Mesothelial cell of epicardium (in vitro differentiated cells): ENCODE results near the gene HJV. TPM values are rescaled to one million over a fixed set of nuclear protein-coding genes. Genes with fewer than 3 reads are reported as not detected.

Experiments
- DNase-seq, 2 experiments: peaks; one replicate each; pipeline ENCODE4 v3.0.0; 2021; ENCODE audit warnings: low spot score in 2 of 2; ENCODE audit not compliant: unreplicated experiment in 2 of 2
- H3K27ac Mint-ChIP-seq: 2 replicates; pipeline ENCODE4 v1.8.0; 2021; ENCODE audit warnings: mixed read lengths
- H3K27me3 Mint-ChIP-seq: 2 replicates; pipeline ENCODE4 v1.8.0; 2021; ENCODE audit warnings: low read depth, mixed read lengths
- H3K36me3 Mint-ChIP-seq: 2 replicates; pipeline ENCODE4 v1.8.0; 2021; ENCODE audit warnings: mixed read lengths
- H3K4me1 Mint-ChIP-seq: 2 replicates; pipeline ENCODE4 v1.8.0; 2021; ENCODE audit warnings: mixed read lengths
- H3K4me3 Mint-ChIP-seq: 2 replicates; pipeline ENCODE4 v1.8.0; 2021; ENCODE audit warnings: mild to moderate bottlenecking, moderate library complexity, mixed read lengths
- H3K9me3 Mint-ChIP-seq: 2 replicates; pipeline ENCODE4 v1.8.0; 2021; ENCODE audit warnings: mixed read lengths
- total RNA-seq: library from RNA; stranded (reverse); gene quantifications from 3 replicates; pipeline ENCODE4 v1.2.1, GENCODE V29; 2021
- TF ChIP-seq, protein P1 (sequence below): fragments of 200-600 bp; sonication (generic); IDR thresholded peaks from one replicate; pipeline ENCODE4 v1.5.0; 2021; ENCODE audit warnings: antibody characterized with exemption; ENCODE audit not compliant: unreplicated experiment

Gene HJV
- total RNA-seq, 1 donor from 2014 or later, result not detected

- Mint-ChIP-seq H3K4me1 (peaks cover 41% of the 10 kb centered on the region), H3K9me3 (no peaks in the 10 kb centered on the region), H3K27me3 (no peaks in the 10 kb centered on the region), H3K36me3 (peaks cover 26% of the 10 kb centered on the region), H3K4me3 (peak overlapping the region; percentile 99), H3K27ac (peak overlapping the region; percentile 98)
- DNase-seq, result no peak
- TF ChIP-seq, protein P1, sequence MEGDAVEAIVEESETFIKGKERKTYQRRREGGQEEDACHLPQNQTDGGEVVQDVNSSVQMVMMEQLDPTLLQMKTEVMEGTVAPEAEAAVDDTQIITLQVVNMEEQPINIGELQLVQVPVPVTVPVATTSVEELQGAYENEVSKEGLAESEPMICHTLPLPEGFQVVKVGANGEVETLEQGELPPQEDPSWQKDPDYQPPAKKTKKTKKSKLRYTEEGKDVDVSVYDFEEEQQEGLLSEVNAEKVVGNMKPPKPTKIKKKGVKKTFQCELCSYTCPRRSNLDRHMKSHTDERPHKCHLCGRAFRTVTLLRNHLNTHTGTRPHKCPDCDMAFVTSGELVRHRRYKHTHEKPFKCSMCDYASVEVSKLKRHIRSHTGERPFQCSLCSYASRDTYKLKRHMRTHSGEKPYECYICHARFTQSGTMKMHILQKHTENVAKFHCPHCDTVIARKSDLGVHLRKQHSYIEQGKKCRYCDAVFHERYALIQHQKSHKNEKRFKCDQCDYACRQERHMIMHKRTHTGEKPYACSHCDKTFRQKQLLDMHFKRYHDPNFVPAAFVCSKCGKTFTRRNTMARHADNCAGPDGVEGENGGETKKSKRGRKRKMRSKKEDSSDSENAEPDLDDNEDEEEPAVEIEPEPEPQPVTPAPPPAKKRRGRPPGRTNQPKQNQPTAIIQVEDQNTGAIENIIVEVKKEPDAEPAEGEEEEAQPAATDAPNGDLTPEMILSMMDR, result no peak
These were observed 23.9 kb downstream of the HJV start for GRCh38 chr1:145997718-145998023.

DNA sequence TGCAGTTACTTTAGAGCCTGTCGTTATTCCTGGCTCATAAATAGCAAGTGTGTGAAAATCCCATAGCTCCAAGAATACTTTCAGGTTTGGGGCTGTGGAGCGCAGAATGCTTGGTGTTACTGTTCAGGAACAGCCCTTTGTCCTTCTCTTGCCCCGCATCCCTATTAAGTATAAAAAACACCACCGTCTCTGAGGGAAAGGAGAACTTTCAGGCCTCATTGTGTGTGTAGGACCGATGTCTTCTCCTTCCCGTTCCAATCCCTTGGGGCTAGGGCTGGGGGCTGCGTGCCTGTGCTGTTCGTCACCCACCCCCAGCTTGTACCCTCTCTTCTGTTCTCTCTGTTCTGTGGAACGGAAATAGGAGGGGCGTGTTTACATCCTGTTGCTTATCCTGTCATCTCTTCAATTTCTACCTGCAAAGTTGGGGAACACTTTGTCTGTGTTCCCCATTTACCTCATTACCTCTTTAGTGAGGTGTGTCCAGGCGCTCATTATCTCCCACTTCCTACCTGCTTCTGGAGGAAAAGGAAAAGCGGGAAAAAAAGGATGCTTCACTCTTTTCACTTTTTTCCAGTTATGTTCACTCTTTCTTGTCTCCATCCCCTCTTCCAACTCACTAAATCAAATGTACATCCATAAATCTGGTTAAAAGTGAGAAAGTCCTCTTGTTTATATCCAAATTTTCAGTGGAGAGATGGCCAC, 24.4 kb downstream of the HJV start:
- H3K27me3 Mint-ChIP-seq, result no peaks in the 10 kb centered on the region
- H3K4me3 Mint-ChIP-seq, result peak overlapping the region; percentile 99
- peaks cover 30% of the 10 kb centered on the region for H3K36me3 Mint-ChIP-seq
- peaks cover 45% of the 10 kb centered on the region for H3K4me1 Mint-ChIP-seq
- TF ChIP-seq, protein P1, result no peak
- peak overlapping the region; percentile 98 for H3K27ac Mint-ChIP-seq
- DNase-seq, result no peak
- no peaks in the 10 kb centered on the region for H3K9me3 Mint-ChIP-seq

GRCh38 chr1:145996433-145997015, 25.0 kb downstream of the HJV start, which contains the start of gene TXNIP:
TXNIP (minus strand) TSS chr1:145996579; CDS start chr1:145996266, 313 bp downstream.
- peaks cover 51% of the 10 kb centered on the region for H3K4me1 Mint-ChIP-seq
- peaks cover 33% of the 10 kb centered on the region for H3K36me3 Mint-ChIP-seq
- peak within 1 kb of the TSS; percentile 99 for H3K4me3 Mint-ChIP-seq
- peak; percentile 94 to 97 for DNase-seq
- no peaks in the 10 kb centered on the region for H3K9me3 Mint-ChIP-seq
- no peaks in the 10 kb centered on the region for H3K27me3 Mint-ChIP-seq
- H3K27ac Mint-ChIP-seq, result peak within 1 kb of the TSS; percentile 98
- TF ChIP-seq, protein P1, result no peak

GRCh38 chr1:145995964-145996432, 25.5 kb downstream of the HJV start:
- Mint-ChIP-seq H3K4me1 (peaks cover 52% of the 10 kb centered on the region), H3K9me3 (no peaks in the 10 kb centered on the region), H3K27me3 (no peaks in the 10 kb centered on the region), H3K27ac (peak overlapping the region; percentile 98), H3K36me3 (peaks cover 33% of the 10 kb centered on the region), H3K4me3 (peak overlapping the region; percentile 99)
- DNase-seq, result no peak
- TF ChIP-seq, protein P1, result no peak

DNA sequence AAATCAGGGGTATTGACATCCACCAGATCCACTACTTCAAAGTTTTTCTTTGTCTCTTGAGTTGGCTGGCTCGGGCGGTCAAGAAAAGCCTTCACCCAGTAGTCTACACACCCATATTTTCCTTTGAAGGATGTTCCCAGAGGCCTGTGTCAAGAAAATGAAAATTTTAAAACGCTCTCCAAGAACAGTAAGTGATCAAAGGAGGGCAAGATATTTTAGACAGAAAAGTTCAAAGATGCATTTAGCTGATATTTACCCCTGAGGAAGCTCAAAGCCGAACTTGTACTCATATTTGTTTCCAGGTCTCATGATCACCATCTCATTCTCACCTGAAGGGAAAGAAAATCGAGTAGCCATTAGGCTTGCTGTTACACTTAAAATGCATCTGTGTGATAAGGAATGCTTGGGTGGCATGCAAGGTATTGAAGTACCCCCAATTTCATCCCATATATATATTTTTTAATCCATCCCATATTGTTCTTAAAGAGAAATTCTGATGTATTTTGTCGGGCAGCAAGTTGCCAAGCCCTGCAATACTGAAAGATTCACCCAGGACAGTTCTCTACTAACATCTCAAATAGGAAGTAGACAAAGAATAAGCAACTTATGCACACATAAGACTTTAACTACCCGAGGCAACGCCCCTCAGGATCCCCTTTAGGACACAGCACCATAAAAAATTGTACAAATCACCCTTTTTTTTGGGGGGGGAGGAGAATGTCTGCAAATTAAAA, 26.2 kb downstream of the HJV start:
- TF ChIP-seq, protein P1, result no peak
- H3K27ac Mint-ChIP-seq, result peak overlapping the region; percentile 98
- H3K4me3 Mint-ChIP-seq, result peak overlapping the region; percentile 99
- H3K27me3 Mint-ChIP-seq, result no peaks in the 10 kb centered on the region
- H3K9me3 Mint-ChIP-seq, result no peaks in the 10 kb centered on the region
- DNase-seq, result no peak
- peaks cover 33% of the 10 kb centered on the region for H3K36me3 Mint-ChIP-seq
- peaks cover 52% of the 10 kb centered on the region for H3K4me1 Mint-ChIP-seq
